ENCODE results near the gene TCF4. TPM values are rescaled to one million over a fixed set of nuclear protein-coding genes. Genes with fewer than 3 reads are reported as not detected.

TCF4 gene
- total RNA-seq, 5 donors from 2014 or later (not counting 1 experiment from before 2014, with no cell fraction given), result 2.6 to 11.0 (median 6.6) TPM

GRCh38 chr18:55419132-55419946, 168.7 kb downstream of the TCF4 start:
- H3K9me3 Mint-ChIP-seq, result no peaks in the 10 kb centered on the region

GRCh38 chr18:55418439-55418838, 169.6 kb downstream of the TCF4 start:
- Histone ChIP-seq H3K27me3 (replicated peaks in 1 of 2; ENCODE audit: control insufficient read depth in 2 of 2, extremely low read depth in 1 of 2, insufficient read depth in 2 of 2, low read length in 1 of 2) (no peaks in the 10 kb centered on the region), H3K4me1 (ENCODE audit: control insufficient read depth in 1 of 2, extremely low read depth in 1 of 2, insufficient read depth in 2 of 2, low read length in 2 of 2) (no peaks in the 10 kb centered on the region), H3K27ac (ENCODE audit: low read length) (no peak overlapping the region), H3K36me3 (ENCODE audit: control insufficient read depth in 2 of 2, extremely low read depth in 1 of 2, insufficient read depth in 1 of 2, low read length in 1 of 2) (no peaks in the 10 kb centered on the region), H3K9me3 (no peaks in the 10 kb centered on the region), H3K4me3 (ENCODE audit: control insufficient read depth in 1 of 2, extremely low read depth in 1 of 2, low read length in 1 of 2) (no peak overlapping the region)
- H3K27ac Mint-ChIP-seq, result no peak overlapping the region
- ChIA-PET CTCF (interaction anchor here in 1 of 2 donors (1.8 kb wide), 1 partner anchor 1158 kb away, joined by 4 read pairs; no protein-coding TSS in a partner anchor), POLR2A (no interaction called here)
- DNase-seq, result no peak
- H3K27me3 Mint-ChIP-seq, result peaks cover 4 to 6% of the 10 kb centered on the region in 2 donors
- no peak overlapping the region for H3K4me3 Mint-ChIP-seq
- no peaks in the 10 kb centered on the region for H3K36me3 Mint-ChIP-seq
- no peaks in the 10 kb centered on the region for H3K9me3 Mint-ChIP-seq
- H3K4me1 Mint-ChIP-seq, result peaks cover 5 to 18% (median 8%) of the 10 kb centered on the region in 3 donors
- no peak for ATAC-seq (replicated peaks in 1 of 4)

More at GRCh38 chr18:55419132-55419946, 168.7 kb downstream of the TCF4 start:
- Histone ChIP-seq H3K4me3 (ENCODE audit: control insufficient read depth in 1 of 2, extremely low read depth in 1 of 2, low read length in 1 of 2) (no peak overlapping the region), H3K27ac (ENCODE audit: low read length) (no peak overlapping the region), H3K4me1 (ENCODE audit: control insufficient read depth in 1 of 2, extremely low read depth in 1 of 2, insufficient read depth in 2 of 2, low read length in 2 of 2) (no peaks in the 10 kb centered on the region), H3K36me3 (ENCODE audit: control insufficient read depth in 2 of 2, extremely low read depth in 1 of 2, insufficient read depth in 1 of 2, low read length in 1 of 2) (no peaks in the 10 kb centered on the region), H3K9me3 (no peaks in the 10 kb centered on the region), H3K27me3 (replicated peaks in 1 of 2; ENCODE audit: control insufficient read depth in 2 of 2, extremely low read depth in 1 of 2, insufficient read depth in 2 of 2, low read length in 1 of 2) (no peaks in the 10 kb centered on the region)
- no peak for DNase-seq
- Mint-ChIP-seq H3K36me3 (no peaks in the 10 kb centered on the region), H3K4me3 (no peak overlapping the region), H3K4me1 (peaks cover 5 to 18% (median 8%) of the 10 kb centered on the region in 3 donors), H3K27ac (no peak overlapping the region), H3K27me3 (peaks cover 6% of the 10 kb centered on the region in 2 donors)
- WGBS (ENCODE audit: insufficient coverage), result 94% methylated on average over 3 of the region's 5 CpGs
- no peak for ATAC-seq (replicated peaks in 1 of 4)
- ChIA-PET CTCF (interaction anchor here in 1 of 2 donors (1.8 kb wide), 1 partner anchor 1157 kb away, joined by 4 read pairs; no protein-coding TSS in a partner anchor), POLR2A (no interaction called here)

- Histone ChIP-seq H3K9me3 (no peaks in the 10 kb centered on the region), H3K27me3 (replicated peaks in 1 of 2; ENCODE audit: control insufficient read depth in 2 of 2, extremely low read depth in 1 of 2, insufficient read depth in 2 of 2, low read length in 1 of 2) (no peaks in the 10 kb centered on the region), H3K4me1 (ENCODE audit: control insufficient read depth in 1 of 2, extremely low read depth in 1 of 2, insufficient read depth in 2 of 2, low read length in 2 of 2) (no peaks in the 10 kb centered on the region), H3K27ac (ENCODE audit: low read length) (no peak overlapping the region), H3K4me3 (ENCODE audit: control insufficient read depth in 1 of 2, extremely low read depth in 1 of 2, low read length in 1 of 2) (no peak overlapping the region), H3K36me3 (ENCODE audit: control insufficient read depth in 2 of 2, extremely low read depth in 1 of 2, insufficient read depth in 1 of 2, low read length in 1 of 2) (no peaks in the 10 kb centered on the region)
- ATAC-seq (replicated peaks in 1 of 4) (no peak), DNase-seq (no peak)
- H3K4me1 Mint-ChIP-seq, result peaks cover 5 to 18% (median 8%) of the 10 kb centered on the region in 3 donors
- no peak overlapping the region for H3K4me3 Mint-ChIP-seq
- H3K36me3 Mint-ChIP-seq, result no peaks in the 10 kb centered on the region
- 80% methylated on average over 1 of the region's 6 CpGs for WGBS (ENCODE audit: insufficient coverage)
- H3K27me3 Mint-ChIP-seq, result peaks cover 0 to 6% of the 10 kb centered on the region in 2 donors
- H3K27ac Mint-ChIP-seq, result no peak overlapping the region
- POLR2A ChIA-PET, result no interaction called here
- CTCF ChIA-PET, result interaction anchor here in 1 of 2 donors (1.6 kb wide), 1 partner anchor 1157 kb away, joined by 4 read pairs; no protein-coding TSS in a partner anchor
- no peaks in the 10 kb centered on the region for H3K9me3 Mint-ChIP-seq
These were observed 171.2 kb downstream of the TCF4 start for GRCh38 chr18:55416791-55417190.

- DNase-seq (peak; percentile 11 to 81 (median 55)), ATAC-seq (replicated peaks in 1 of 4) (peak in 2 of 4 experiments; percentile 64 to 66)
- ChIA-PET POLR2A (no interaction called here), CTCF (interaction anchor here (0.5 to 2.2 kb wide), 9 partner anchors 8 to 1294 kb away, joined by 3 to 13 read pairs (median 4); no protein-coding TSS in a partner anchor)
- Mint-ChIP-seq H3K27me3 (peaks cover 0 to 6% of the 10 kb centered on the region in 2 donors), H3K4me3 (no peak overlapping the region), H3K36me3 (no peaks in the 10 kb centered on the region), H3K27ac (no peak overlapping the region), H3K4me1 (peaks cover 2 to 11% (median 5%) of the 10 kb centered on the region in 3 donors), H3K9me3 (no peaks in the 10 kb centered on the region)
- Histone ChIP-seq H3K27me3 (replicated peaks in 1 of 2; ENCODE audit: control insufficient read depth in 2 of 2, extremely low read depth in 1 of 2, insufficient read depth in 2 of 2, low read length in 1 of 2) (no peaks in the 10 kb centered on the region), H3K27ac (ENCODE audit: low read length) (no peak overlapping the region), H3K4me1 (ENCODE audit: control insufficient read depth in 1 of 2, extremely low read depth in 1 of 2, insufficient read depth in 2 of 2, low read length in 2 of 2) (no peaks in the 10 kb centered on the region), H3K9me3 (no peaks in the 10 kb centered on the region), H3K36me3 (ENCODE audit: control insufficient read depth in 2 of 2, extremely low read depth in 1 of 2, insufficient read depth in 1 of 2, low read length in 1 of 2) (no peaks in the 10 kb centered on the region), H3K4me3 (ENCODE audit: control insufficient read depth in 1 of 2, extremely low read depth in 1 of 2, low read length in 1 of 2) (no peak overlapping the region)
- WGBS (ENCODE audit: insufficient coverage), result no CpG with 5 or more reads among the region's 6 CpGs
These were observed 172.6 kb downstream of the TCF4 start for GRCh38 chr18:55415258-55415871.

- POLR2A ChIA-PET, result no interaction called here
These were observed 173.5 kb downstream of the TCF4 start for GRCh38 chr18:55414475-55414874.

GRCh38 chr18:55413474-55413873, 174.5 kb downstream of the TCF4 start:
- Histone ChIP-seq H3K9me3 (no peaks in the 10 kb centered on the region), H3K36me3 (ENCODE audit: control insufficient read depth in 2 of 2, extremely low read depth in 1 of 2, insufficient read depth in 1 of 2, low read length in 1 of 2) (no peaks in the 10 kb centered on the region), H3K4me3 (ENCODE audit: control insufficient read depth in 1 of 2, extremely low read depth in 1 of 2, low read length in 1 of 2) (no peak overlapping the region), H3K27me3 (replicated peaks in 1 of 2; ENCODE audit: control insufficient read depth in 2 of 2, extremely low read depth in 1 of 2, insufficient read depth in 2 of 2, low read length in 1 of 2) (no peaks in the 10 kb centered on the region), H3K27ac (ENCODE audit: low read length) (no peak overlapping the region), H3K4me1 (ENCODE audit: control insufficient read depth in 1 of 2, extremely low read depth in 1 of 2, insufficient read depth in 2 of 2, low read length in 2 of 2) (no peaks in the 10 kb centered on the region)
- Mint-ChIP-seq H3K4me3 (no peak overlapping the region), H3K27me3 (peaks cover 0 to 6% of the 10 kb centered on the region in 2 donors), H3K4me1 (peaks cover 0 to 4% (median 0%) of the 10 kb centered on the region in 3 donors), H3K27ac (no peak overlapping the region), H3K36me3 (no peaks in the 10 kb centered on the region), H3K9me3 (no peaks in the 10 kb centered on the region)
- ChIA-PET CTCF (no interaction called here), POLR2A (no interaction called here)
- no CpG with 5 or more reads among the region's 1 CpG for WGBS (ENCODE audit: insufficient coverage)
- DNase-seq (no peak), ATAC-seq (replicated peaks in 1 of 4) (no peak)

More at GRCh38 chr18:55414475-55414874, 173.5 kb downstream of the TCF4 start:
- H3K4me3 ChIP-seq (ENCODE audit: control insufficient read depth in 1 of 2, extremely low read depth in 1 of 2, low read length in 1 of 2), result no peak overlapping the region
- Mint-ChIP-seq H3K4me1 (peaks cover 0 to 4% (median 0%) of the 10 kb centered on the region in 3 donors), H3K36me3 (no peaks in the 10 kb centered on the region), H3K27me3 (peaks cover 0 to 6% of the 10 kb centered on the region in 2 donors), H3K9me3 (no peaks in the 10 kb centered on the region), H3K4me3 (no peak overlapping the region), H3K27ac (no peak overlapping the region)
- ATAC-seq (replicated peaks in 1 of 4) (no peak), DNase-seq (no peak)
- H3K27me3 ChIP-seq (replicated peaks in 1 of 2; ENCODE audit: control insufficient read depth in 2 of 2, extremely low read depth in 1 of 2, insufficient read depth in 2 of 2, low read length in 1 of 2), result no peaks in the 10 kb centered on the region
- H3K4me1 ChIP-seq (ENCODE audit: control insufficient read depth in 1 of 2, extremely low read depth in 1 of 2, insufficient read depth in 2 of 2, low read length in 2 of 2), result no peaks in the 10 kb centered on the region
- H3K36me3 ChIP-seq (ENCODE audit: control insufficient read depth in 2 of 2, extremely low read depth in 1 of 2, insufficient read depth in 1 of 2, low read length in 1 of 2), result no peaks in the 10 kb centered on the region
- CTCF ChIA-PET, result interaction anchor here (0.5 to 2.2 kb wide), 4 partner anchors 9 to 1161 kb away, joined by 4 to 13 read pairs (median 6); no protein-coding TSS in a partner anchor
- no peak overlapping the region for H3K27ac ChIP-seq (ENCODE audit: low read length)
- no peaks in the 10 kb centered on the region for H3K9me3 ChIP-seq

Measured in T-cell (primary cell).